ENCODE results near the gene GSK3B.
"Not testable (repeated sequence)": the region's sequence is repeated elsewhere in the genome, so short reads cannot be mapped to it uniquely, and the experiment has no call there.

GSK3B gene

GRCh38 chr3:120005741-120006140 lies 88.5 kb downstream of the GSK3B start:
- DNase-seq (ENCODE audit: low spot score): not testable (repeated sequence)

- DNase-seq (ENCODE audit: low spot score): not testable (repeated sequence)
These were observed 90.2 kb downstream of the GSK3B start for GRCh38 chr3:120004008-120004498.

GRCh38 chr3:119998166-119998565 lies 96.1 kb downstream of the GSK3B start:
- DNase-seq (ENCODE audit: low spot score): no peak

GRCh38 chr3:119990888-119991287 lies 103.4 kb downstream of the GSK3B start:
- no peak for DNase-seq (ENCODE audit: low spot score)

- no peak for DNase-seq (ENCODE audit: low spot score)
These were observed 104.1 kb downstream of the GSK3B start for GRCh38 chr3:119989981-119990655.

- DNase-seq (ENCODE audit: low spot score): not testable (repeated sequence)
These were observed 107.4 kb downstream of the GSK3B start for GRCh38 chr3:119986812-119987211.

- DNase-seq (ENCODE audit: low spot score): no peak
These were observed 112.9 kb downstream of the GSK3B start for GRCh38 chr3:119981386-119981785.

GRCh38 chr3:119978554-119979208 lies 115.6 kb downstream of the GSK3B start:
- no peak for DNase-seq (ENCODE audit: low spot score)

- DNase-seq (ENCODE audit: low spot score): no peak
These were observed 116.9 kb downstream of the GSK3B start for GRCh38 chr3:119977353-119977752.

- DNase-seq (ENCODE audit: low spot score): no peak
These were observed 118.0 kb downstream of the GSK3B start for GRCh38 chr3:119976214-119976613.

GRCh38 chr3:119974656-119975055 lies 119.6 kb downstream of the GSK3B start:
- DNase-seq (ENCODE audit: low spot score): no peak

- no peak for DNase-seq (ENCODE audit: low spot score)
These were observed 121.1 kb downstream of the GSK3B start for GRCh38 chr3:119973018-119973646.

- no peak for DNase-seq (ENCODE audit: low spot score)
These were observed 124.5 kb downstream of the GSK3B start for GRCh38 chr3:119969759-119970158.

- no peak for DNase-seq (ENCODE audit: low spot score)
These were observed 126.8 kb downstream of the GSK3B start for GRCh38 chr3:119967353-119968006.

GRCh38 chr3:119965692-119966091 lies 128.6 kb downstream of the GSK3B start:
- DNase-seq (ENCODE audit: low spot score): no peak

GRCh38 chr3:119964294-119964693 lies 130.0 kb downstream of the GSK3B start:
- no peak for DNase-seq (ENCODE audit: low spot score)

- no peak for DNase-seq (ENCODE audit: low spot score)
These were observed 138.3 kb downstream of the GSK3B start for GRCh38 chr3:119955972-119956371.

- no peak for DNase-seq (ENCODE audit: low spot score)
These were observed 143.5 kb downstream of the GSK3B start for GRCh38 chr3:119950666-119951325.

- no peak for DNase-seq (ENCODE audit: low spot score)
These were observed 149.0 kb downstream of the GSK3B start for GRCh38 chr3:119945291-119945690.

GRCh38 chr3:119944091-119944490 lies 150.2 kb downstream of the GSK3B start:
- DNase-seq (ENCODE audit: low spot score): no peak

GRCh38 chr3:119939077-119939476 lies 155.2 kb downstream of the GSK3B start:
- DNase-seq (ENCODE audit: low spot score): no peak

GRCh38 chr3:119937229-119937628 lies 157.0 kb downstream of the GSK3B start:
- DNase-seq (ENCODE audit: low spot score): no peak

Data from kidney capillary endothelial cell (primary cell).